ENCODE results near the gene RIPOR3.
"Not testable (repeated sequence)": the region's sequence is repeated elsewhere in the genome, so short reads cannot be mapped to it uniquely, and the experiment has no call there.

RIPOR3 gene

DNA sequence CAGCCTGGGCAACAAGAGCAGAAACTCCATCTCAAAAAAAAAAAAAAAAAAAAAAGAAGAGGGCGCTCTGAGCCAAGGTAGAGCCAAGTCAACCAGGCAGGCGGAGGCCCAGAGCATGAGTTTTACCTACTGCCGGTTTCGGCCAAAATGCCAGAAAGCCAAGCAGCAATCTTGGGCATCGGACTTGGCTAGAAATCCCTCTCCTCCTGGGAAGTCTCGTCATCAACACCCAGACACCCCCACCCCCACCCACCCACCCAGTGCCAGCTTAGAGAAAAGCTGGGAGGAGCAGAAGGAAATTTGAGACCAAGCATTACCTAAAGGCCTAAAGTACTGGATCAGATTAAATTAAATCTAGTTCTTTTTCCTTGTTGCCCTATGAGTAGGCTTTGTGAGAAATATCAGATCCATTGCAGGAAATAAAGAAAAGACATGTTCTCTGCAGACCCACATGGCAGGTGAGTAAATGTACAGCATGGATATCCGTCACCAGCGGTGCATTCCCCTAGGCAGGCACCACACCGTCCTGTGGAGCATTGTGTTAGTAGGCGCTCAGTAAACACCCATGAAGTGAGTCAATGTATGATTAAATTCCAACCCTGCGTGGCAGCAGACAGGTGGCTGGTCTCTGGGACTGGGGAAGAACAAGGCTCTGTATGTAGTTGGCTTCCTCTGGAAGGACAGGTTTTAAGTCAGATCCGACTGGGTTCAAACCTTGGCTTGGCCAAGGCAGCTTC is 21.0 kb downstream of the RIPOR3 start:
- Histone ChIP-seq H3K27ac (peak overlapping the region in 1 of 21 experiments; percentile 17), H3K4me3 (no peak overlapping the region)

DNA sequence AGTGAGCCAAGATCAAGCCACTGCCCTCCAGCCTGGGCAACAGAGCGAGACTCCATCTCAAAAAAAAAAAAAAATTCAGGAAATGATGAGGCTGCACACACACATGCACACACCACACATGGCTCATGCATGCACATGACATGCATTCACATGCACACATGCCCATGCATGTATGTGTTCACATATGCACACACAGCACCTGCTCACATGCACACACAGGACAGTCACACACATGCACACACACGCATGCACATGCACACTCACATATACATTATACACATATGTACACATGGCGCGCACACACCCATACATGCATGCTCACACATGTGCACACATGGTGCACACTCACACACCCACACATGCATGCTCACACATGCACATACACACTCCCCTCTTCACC is 22.5 kb downstream of the RIPOR3 start:
- H3K27ac ChIP-seq = no peak overlapping the region
- no peak overlapping the region for H3K4me3 ChIP-seq

DNA sequence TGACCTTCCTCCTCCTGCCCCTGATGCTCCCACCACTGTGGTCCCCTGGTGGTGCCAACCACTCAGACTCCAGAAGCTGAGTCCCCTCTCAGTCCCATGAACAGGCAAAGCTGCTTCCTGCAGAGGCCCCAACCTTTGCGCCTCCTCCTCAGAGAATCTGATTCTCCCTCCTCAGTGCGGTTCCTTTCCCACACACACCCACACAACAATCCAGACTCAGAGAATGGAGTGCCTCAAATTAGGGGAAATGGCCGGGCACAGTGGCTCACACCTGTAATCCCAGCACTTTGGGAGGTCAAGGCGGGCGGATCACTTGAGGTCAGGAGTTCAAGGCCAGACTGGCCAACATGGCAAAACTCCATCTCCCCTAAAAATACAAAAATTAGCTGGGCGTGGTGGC is 23.0 kb downstream of the RIPOR3 start:
- H3K4me3 ChIP-seq = no peak overlapping the region
- no peak overlapping the region for H3K27ac ChIP-seq

DNA sequence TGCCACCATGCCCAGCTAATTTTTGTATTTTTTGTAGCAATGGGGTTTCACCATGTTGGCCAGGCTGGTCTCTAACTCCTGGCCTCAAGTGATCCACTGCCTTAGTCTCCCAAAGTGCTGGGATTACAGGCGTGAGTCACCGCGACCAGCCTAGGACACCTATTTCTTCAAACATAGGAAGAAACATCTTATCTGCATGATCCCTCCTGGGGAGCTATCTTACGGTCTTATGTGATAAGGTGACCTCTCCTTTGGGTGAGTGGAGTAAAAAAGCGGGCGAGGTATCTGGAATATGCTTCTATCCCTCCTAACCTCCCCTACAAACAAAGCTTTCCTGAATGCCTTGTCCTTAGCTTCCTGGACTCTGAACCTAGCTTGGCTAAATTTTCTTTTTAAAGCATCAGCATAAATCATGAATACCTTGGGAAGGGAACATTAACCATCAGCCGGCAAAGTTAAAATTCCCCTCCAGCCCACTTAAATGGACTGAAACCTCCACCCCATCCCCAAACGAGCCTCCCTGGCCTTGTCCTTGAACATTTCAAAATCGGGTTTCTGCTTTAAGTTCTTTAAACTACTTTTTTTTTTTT is 24.5 kb downstream of the RIPOR3 start:
- H3K27ac ChIP-seq = no peak overlapping the region
- no peak overlapping the region for H3K4me3 ChIP-seq

DNA sequence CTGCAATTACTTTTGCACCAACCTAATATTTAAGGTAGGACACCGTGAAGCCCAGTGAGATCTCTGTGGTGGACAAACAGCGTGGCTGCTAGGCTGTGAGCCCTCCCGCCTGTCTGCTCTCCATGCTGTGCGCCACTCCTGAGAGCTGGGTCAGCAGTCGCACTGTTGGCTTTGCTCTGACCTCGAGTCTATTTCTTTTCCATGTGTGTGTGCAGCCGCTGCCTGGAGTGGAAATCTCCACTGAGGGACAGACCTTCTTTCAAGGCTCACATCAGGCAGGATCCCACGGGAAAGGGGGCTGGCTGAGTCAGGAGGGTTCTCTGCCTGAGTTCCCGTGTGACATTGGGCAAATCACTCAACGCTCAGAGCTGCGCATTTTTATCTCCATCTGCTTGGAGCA is 27.1 kb downstream of the RIPOR3 start:
- Histone ChIP-seq H3K4me3 (no peak overlapping the region), H3K27ac (no peak overlapping the region)

DNA sequence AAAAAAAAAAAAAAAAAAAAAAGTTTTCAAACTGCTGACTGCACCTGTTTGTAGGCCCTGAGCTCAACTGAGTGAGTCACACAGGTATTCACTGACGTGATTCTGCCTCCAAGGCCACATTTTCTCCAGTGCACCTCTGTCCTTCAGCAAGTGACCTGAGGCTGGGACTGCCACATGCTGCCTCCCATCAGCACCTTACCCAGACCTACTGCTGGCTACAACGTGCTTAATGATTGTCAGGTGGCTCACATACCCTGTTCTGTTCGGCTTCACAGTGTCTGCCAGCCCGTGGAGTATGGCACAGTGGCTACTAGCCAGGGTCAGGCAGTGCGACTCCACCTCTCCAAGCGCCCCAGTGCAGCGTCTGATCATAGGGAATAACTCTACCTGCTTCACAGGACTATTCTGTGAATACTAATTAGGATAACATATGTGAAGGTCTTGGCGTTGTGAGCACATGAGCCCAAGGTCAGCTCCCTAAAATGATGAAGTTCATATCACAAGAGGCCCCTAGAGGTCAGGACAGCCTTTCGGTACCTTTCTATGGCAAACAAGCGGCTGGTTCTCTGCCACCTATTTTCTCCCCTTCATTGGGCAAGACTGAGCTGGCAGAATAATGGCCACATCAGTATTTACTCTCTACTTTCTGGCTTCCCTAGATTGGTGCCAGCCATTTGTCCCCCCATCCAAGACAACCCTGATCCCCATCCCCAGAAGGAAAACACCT is 28.1 kb downstream of the RIPOR3 start:
- Histone ChIP-seq H3K27ac (no peak overlapping the region), H3K4me3 (no peak overlapping the region)

DNA sequence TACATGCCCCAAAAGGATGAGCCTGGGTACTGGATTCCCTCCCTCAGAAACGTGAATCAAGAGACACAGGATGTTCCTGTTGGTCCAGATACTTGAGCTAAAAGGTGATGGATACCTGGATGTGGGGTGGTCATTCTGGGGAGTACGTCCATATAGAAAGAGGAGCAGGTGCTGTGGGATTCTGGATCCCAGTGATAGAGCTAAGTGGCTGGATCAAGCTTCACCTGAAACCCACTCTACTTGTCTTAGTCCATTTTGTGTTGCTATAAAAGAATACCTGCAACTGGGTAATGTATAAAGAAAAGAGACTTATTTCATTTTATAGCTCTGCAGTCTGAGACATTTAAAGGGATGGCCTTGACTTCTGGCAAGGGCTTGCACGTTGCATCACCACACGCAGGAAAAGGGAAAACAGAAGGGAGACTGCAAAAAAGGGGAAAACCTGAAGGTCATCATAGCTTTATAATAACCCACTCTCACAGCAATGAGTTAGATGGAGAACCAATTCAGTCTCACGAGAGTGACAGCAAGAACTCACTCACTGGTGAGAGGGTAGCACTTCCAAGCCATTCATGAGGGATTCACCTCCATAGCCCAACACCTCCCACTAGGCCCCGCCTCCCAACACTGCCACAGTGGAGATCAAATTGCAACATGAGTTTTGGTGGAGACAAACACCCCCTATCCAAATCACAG is 31.2 kb downstream of the RIPOR3 start:
- no peak overlapping the region for H3K27ac ChIP-seq
- H3K4me3 ChIP-seq = no peak overlapping the region

DNA sequence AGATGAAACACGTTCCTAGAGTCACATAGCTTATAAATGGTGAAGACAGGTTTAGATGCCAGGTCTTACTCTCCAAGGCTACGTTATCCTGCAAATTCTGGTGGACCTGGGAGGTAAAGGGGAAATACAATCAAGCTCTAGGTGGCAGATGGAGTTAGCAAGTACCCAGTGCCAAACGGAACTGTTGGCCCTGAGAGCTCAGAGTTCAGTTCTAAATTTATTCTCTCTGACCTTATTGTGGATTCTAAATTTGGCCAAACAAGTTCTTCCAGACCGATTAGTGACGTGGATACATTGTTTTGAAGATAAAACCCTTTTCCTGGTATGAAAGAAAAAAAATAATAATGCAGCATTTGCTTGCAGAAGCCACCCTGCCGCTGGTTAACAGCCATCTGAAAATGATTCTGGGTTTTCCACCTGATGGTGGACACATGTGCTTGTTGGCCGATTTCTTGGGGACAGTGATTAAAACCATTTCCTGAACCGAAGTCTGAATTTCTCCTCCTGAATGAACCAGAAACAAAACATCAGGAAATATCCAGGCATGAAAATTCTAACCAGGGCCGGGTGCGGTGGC is 32.5 kb downstream of the RIPOR3 start:
- H3K4me3 ChIP-seq = no peak overlapping the region
- peak overlapping the region in 1 of 21 experiments; percentile 4 for H3K27ac ChIP-seq

DNA sequence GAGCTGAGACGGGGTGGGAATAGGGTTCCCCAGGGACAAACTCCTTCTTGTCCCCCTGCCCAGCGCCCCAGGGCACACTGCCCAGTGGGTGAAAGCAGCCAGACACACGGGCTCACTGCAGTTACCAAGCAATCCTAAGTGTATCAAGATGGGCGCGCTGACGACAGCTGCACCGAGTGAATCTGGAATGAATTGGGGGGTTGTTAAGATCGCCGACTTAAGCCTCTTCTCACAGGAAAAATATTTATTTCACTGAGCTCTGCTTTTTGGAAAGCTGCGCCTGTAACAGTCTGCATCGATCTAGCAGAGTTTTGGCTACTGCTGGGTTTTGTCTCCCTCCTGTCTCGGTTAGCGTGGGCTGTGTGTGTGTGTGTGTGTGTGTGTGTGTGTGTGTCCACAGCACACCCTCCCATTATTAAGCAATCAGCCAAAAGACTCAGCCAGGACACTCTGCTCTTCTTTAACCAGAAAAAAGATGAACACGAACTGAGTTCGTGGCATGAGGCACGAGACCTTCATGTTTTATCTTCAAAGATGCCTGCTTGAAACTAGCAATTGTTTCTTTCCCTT is 35.9 kb downstream of the RIPOR3 start:
- no peak overlapping the region for H3K4me3 ChIP-seq
- peak overlapping the region in 11 of 21 experiments; percentile 15 to 77 (median 44) for H3K27ac ChIP-seq

DNA sequence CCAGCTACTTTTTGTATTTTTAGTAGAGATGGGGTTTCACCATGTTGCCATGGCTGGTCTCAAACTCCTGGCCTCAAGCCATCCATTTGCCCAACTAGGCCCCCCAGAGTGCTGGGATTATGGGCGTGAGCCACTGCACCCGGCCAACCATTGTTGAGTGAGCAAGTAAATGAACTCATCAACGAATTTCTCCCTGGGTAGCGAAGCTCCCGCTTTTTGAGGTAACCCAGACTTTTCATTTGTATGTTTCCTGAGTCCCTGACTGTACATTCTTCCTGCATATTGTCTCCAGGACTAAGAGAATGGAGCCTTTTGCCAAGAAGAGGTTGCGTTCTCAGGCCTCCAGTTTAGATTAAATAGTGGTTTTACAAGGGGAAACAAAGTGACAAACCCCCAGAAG is 36.4 kb downstream of the RIPOR3 start:
- H3K27ac ChIP-seq = peak overlapping the region in 11 of 21 experiments; percentile 1 to 68 (median 38)
- H3K4me3 ChIP-seq = no peak overlapping the region

DNA sequence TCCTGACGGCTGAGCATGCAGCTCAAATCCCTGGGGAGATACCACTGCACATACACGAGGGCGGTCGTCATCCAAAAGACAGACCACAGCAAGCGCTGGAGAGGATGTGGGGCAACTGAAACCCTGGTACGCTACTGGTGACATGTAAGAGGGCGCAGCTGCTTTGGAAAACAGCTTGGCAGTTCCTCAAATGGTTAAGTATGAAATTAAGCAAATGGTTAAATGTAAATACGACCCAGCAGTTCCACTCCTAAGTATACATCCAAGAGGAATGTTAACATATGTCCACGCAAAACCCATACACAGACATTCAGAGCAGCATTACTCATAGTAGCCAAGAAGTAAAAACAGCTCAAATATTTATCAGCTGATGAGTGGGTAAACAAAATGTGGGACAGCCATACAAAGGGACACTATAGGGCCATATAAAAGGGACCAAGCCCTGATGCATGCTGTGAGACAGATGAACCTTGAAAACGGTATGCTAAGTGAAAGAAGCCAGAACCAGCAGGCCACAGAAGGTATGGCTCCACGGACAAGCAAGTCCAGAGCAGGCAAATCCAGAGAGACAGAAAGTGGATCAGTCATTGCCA is 38.5 kb downstream of the RIPOR3 start:
- no peak overlapping the region for H3K27ac ChIP-seq
- no peak overlapping the region for H3K4me3 ChIP-seq

DNA sequence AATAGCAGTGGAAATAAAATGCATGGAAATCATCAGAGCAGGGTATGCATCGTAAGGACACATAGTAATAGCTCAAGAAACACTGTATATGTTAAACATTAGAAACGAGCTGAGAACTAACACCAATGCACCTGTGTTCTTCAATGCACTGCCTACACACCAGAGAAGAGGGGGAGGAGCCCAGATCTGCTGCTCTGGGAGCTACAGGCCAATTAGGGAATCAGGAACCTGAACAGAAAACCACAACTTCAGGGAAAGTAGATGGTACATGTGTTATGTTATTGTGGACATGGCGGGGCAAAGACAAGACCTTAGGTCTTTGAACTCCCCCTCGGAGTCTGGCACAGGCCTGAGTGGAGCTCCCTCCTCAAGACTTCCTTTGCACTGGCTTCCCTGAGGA is 39.7 kb downstream of the RIPOR3 start:
- Histone ChIP-seq H3K4me3 (no peak overlapping the region), H3K27ac (no peak overlapping the region)

DNA sequence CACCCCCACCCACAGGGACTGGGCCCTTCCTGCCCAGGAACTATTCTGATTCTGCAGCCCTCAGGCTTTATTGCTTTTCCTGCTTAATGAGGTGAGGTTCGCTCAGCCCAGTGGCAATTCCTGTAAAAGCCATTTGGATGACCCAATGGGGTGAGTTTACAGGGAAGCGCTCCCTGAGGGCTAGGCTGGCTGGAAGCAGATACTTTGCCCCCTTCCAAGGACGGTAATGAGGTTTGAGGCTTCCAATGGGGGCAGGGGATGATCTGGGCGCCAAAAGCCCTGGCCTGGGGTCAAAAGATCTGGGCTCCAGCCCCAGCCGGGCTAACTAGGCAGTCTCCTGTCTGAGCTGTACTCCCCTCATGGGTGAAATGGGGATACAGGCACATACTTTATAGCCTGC is 41.8 kb downstream of the RIPOR3 start:
- Histone ChIP-seq H3K4me3 (no peak overlapping the region), H3K27ac (no peak overlapping the region)

DNA sequence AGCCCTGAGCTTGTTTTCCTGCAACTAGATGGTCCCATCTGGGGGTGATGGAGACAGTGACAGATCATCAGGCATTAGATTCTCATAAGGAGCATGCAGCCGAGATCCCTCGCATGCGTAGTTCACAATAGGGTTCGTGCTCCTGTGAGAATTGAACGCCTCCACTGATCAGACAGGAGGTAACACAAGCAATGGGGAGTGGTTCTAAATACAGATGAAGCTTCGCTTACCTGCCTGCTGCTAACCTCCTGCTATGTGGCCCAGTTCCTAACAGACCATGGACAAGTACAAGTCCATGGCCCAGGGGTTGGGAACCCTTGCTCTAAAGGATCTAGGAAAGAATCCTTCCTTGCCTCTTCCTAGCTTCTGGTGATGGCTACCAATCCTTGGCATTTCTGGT is 42.7 kb downstream of the RIPOR3 start:
- Histone ChIP-seq H3K27ac (no peak overlapping the region), H3K4me3 (no peak overlapping the region)

DNA sequence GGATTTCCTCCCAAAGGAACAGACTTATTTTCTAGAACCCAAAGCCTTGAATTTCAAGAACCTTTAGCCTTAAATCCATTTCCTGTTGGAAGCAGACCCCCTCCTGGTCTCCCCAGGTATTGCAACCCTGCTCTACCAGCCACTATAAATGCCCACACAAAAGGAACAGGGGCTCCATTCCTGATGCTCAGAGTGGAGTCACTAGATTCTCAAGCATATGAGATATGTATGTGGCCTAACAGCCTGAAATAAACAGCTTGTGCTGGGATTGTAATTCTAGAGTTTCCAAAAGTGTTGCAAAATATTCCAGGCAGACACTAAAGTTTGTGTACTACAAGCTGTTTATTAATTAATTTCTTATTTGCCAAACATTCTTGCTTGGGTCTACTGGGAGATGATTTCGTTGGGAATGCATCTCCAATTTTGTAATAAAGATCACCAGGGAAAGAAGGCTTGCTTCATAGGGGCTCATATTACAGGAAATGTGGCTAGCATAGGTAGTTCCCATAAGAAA is 44.8 kb downstream of the RIPOR3 start:
- peak overlapping the region in 8 of 21 experiments; percentile 2 to 68 (median 38) for H3K27ac ChIP-seq
- no peak overlapping the region for H3K4me3 ChIP-seq

DNA sequence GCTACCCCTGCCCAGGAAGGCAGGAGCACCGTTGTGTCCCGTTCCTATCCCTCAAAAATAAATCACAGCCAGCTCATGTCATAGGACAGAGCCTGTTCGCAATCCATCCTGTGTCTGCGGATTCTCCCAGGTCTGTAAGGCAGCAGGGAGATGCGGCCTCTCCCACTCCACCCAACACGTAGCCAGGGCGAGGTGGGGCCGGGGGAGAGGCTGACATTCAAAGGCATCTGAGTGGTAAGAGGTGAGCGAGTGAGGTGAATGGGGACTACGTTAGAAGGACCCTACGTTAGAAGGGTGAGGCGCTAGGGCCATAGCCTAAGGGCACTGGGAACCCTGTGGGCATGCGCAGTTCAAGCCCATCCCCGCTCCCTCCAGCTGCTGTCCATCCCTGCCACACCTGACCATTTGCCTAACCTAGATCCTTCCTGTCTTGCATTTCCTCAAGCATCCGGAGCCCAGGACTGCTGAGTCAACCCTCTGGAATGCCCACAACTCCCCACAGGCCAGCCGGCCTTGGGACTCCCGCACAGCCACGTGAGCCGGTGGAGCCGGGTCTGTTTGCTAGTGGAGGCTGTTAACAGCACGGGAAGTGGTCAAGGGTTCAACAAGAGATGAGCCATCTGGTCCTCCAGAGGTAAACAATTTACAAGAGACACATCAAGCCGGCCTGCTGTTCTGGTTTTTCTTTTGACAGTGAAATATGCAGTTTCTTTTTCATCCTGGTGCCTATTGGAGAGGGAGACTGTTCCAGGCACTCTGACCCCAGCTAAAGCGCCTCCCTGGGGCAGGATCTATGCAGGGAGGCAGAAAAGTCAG is 45.9 kb downstream of the RIPOR3 start:
- Histone ChIP-seq H3K27ac (peak overlapping the region in 10 of 21 experiments; percentile 2 to 68 (median 36)), H3K4me3 (no peak overlapping the region)

DNA sequence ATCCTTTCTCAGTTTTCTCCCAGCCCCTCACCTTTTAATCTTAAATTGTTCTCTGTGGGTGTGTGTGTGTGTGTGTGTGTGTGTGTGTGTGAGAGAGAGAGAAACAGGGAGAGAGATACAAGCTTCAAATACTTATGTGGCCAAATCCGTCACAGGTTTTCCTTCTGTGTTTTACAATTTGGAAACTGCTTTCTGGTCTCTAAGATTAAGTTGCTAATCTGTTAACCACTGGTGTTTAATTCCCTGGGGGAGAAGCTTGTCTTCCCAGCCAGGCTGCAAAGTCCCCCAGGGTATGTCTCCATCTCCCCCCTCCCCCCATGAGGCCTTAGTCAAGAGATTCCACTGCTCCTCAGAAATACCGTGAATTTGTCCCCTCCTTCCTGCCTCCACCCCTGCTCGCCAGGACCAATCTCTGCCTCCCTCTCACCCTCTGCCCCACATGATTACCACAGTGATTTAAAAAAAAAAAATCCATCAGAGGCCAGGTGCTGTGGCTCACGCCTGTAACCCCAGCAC is 49.0 kb downstream of the RIPOR3 start:
- Histone ChIP-seq H3K27ac (no peak overlapping the region), H3K4me3 (no peak overlapping the region)

DNA sequence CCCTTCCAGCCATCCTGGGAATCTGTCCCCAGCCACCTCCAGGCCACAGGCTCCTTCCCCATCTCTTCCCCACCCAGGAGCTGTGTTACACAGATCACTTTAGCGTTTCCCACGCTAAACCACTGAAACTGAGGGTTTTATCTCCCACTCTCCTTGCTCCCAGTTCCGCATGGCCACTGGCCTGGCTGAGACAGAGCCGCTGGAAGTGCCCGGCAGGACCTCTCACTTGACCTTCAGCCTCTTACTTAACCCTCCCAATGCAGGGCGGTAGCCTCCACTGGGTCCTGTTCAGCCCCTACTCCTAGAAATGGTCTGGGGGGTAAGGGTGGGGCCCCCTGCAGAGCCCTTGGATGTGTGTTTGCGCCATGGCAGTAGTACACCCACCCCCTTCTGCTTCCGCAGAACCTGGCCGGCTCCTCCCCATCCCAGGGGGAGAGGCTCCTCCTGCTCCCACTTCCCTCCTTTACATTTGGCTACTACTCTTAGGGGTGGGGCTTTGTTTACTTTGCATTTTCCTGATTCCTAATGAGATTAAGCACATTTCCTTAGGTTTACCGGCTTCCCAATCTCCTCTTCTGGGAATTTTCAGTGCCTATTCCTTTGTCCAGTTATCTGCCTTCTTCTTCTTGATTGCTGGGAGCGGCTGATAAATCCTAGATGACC is 49.6 kb downstream of the RIPOR3 start:
- not testable (repeated sequence) for H3K4me3 ChIP-seq, H3K27ac ChIP-seq

Data from skin epidermis (tissue), 12 donors.